Lower leg skin (tissue), 4 donors: ENCODE results near the gene SLC2A3. TPM values are rescaled to one million over a fixed set of nuclear protein-coding genes. Genes with fewer than 3 reads are reported as not detected.
"Not testable (repeated sequence)": the region's sequence is repeated elsewhere in the genome, so short reads cannot be mapped to it uniquely, and the experiment has no call there.

Experiments used
- DNase-seq, 2 donors: peaks; one replicate each; pipeline ENCODE4 v3.0.0-alpha.2; 2019; ENCODE audit warnings: low spot score in 2 of 2
- H3K4me3 ChIP-seq: fragments of 200-600 bp; sonication (generic); 2 replicates; pipeline ENCODE4 v1.5.1; 2017; ENCODE audit warnings: mild to moderate bottlenecking, low read depth; ENCODE audit not compliant: poor library complexity, severe bottlenecking
- POLR2A ChIP-seq, 2 donors: fragments of 450-650 bp; IDR thresholded peaks; one replicate each; pipeline ENCODE4 v1.6.1; 2016 to 2017; ENCODE audit warnings: antibody characterized with exemption in 2 of 2, mild to moderate bottlenecking in 1 of 2, moderate library complexity in 1 of 2
- WGBS, 2 donors: methylation state at CpG; one replicate each; pipeline ENCODE4 v1.1.5; 2018; 5-methylcytosine and 5-hydroxymethylcytosine counted together
- intact Hi-C: fragments of 100-400 bp; cut with DNase I; formaldehyde crosslinking; loops from one replicate; pipeline ENCODE4 v1.15.0; 2023; ENCODE audit warnings: low total_unique reads
- total RNA-seq, 4 donors: library from RNA; depleted of rRNA; stranded (reverse); fragments of >200 nt; gene quantifications; one replicate each; pipeline ENCODE4 v1.1.0, GENCODE V29; 2016
- TF ChIP-seq, protein P1 (sequence below), 3 donors: fragments of 450-650 bp; IDR thresholded peaks; one replicate each; pipeline ENCODE4 v1.5.1; 2016; ENCODE audit warnings: antibody characterized with exemption in 3 of 3, mild to moderate bottlenecking in 3 of 3, moderate library complexity in 2 of 3

Gene SLC2A3
- total RNA-seq, 4 donors from 2014 or later: 6.8 to 38.7 (median 11.3) TPM

DNA sequence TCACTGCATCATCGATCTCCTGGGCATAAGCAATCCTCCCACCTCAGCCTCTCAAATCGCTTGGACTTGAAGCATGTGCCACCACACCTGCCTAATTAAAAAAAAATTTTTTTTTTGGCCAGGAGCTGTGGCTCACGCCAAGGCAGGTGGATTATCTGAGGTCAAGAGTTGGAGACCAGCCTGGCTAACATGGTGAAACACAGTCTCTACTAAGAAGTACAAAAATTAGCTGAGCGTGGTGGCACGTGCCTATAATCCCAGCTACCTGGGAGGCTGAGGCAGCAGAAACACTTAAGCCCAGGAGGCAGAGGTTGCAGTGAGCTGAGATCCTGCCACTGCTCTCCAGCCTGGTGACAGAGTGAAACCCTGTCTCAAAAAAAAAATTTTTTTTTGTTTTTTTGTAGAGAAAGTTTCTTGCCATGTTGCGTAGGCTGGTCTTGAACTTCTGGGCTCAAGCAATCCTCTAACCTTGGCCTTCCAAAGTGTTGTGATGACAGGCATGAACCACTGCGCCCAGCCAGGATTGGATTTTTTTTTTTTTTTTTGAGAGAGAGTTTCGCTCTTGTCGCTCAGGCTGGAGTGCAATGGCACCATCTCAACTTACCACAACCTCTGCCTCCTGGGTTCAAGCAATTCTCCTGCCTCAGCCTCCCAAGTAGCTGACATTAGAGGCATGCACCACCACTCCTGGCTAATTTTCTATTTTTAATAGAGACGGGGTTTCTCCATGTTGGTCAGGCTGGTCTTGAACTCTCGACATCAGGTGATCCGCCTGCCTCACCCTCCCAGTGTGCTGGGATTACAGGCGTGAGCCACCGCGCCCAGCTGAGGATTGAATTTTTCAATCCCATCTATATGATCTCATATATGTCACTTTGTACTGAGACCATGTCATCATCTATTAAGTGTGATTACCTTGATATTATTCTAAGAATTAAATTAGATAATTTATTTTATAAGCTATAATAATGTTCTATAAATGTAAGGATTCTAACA lies 12.4 kb downstream of the SLC2A3 start:
- TF ChIP-seq, protein P1, sequence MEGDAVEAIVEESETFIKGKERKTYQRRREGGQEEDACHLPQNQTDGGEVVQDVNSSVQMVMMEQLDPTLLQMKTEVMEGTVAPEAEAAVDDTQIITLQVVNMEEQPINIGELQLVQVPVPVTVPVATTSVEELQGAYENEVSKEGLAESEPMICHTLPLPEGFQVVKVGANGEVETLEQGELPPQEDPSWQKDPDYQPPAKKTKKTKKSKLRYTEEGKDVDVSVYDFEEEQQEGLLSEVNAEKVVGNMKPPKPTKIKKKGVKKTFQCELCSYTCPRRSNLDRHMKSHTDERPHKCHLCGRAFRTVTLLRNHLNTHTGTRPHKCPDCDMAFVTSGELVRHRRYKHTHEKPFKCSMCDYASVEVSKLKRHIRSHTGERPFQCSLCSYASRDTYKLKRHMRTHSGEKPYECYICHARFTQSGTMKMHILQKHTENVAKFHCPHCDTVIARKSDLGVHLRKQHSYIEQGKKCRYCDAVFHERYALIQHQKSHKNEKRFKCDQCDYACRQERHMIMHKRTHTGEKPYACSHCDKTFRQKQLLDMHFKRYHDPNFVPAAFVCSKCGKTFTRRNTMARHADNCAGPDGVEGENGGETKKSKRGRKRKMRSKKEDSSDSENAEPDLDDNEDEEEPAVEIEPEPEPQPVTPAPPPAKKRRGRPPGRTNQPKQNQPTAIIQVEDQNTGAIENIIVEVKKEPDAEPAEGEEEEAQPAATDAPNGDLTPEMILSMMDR (IDR thresholded peaks at IDR 0.05): no peak
- no peak for TF ChIP-seq POLR2A (IDR thresholded peaks at IDR 0.05)
- WGBS, 2 donors: 95 to 96% methylated on average over 15 of the region's 15 CpGs
- intact Hi-C loops: no loop called here
- DNase-seq: no peak
- no peak overlapping the region for H3K4me3 ChIP-seq

DNA sequence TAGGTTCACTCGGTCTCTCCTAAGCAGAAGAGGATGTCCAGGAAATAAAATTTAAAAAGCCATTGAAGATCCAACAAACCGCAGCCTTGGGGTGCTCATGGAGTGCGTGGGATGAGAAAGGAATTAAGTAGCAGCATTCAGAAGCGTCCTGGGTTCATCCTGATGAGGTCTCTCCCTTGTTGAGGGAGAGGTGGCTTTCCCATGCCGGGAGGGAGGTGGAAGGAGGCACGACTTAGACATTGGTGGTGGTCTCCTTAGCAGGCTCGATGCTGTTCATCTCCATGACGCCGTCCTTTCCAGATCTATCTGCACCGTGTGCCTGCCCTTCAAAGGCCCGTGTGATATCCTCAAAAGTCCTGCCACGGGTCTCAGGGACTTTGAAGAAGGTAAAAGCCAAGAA lies 14.8 kb downstream of the SLC2A3 start:
- 87 to 88% methylated on average over 12 of the region's 12 CpGs for WGBS, 2 donors
- H3K4me3 ChIP-seq, intact Hi-C loops: not testable (repeated sequence)
- peak in 1 of 2 donors; percentile 57 for DNase-seq

DNA sequence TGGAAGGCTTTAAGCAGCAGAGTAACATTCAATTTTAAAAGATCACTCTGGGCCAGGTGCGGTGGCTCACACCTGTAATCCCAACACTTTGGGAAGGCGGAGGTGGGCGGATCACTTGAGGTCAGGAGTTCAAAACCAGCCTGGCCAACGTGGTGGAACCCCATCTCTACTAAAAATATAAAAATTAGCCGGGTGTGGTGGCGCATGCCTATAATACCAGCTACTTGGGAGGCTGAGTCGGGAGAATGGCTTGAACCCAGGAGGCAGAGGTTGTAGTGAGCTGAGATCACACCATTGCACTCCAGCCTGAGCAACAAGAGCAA lies 17.8 kb downstream of the SLC2A3 start:
- WGBS, 2 donors: 83 to 87% methylated on average over 7 of the region's 7 CpGs
- DNase-seq, intact Hi-C loops, H3K4me3 ChIP-seq: not testable (repeated sequence)

DNA sequence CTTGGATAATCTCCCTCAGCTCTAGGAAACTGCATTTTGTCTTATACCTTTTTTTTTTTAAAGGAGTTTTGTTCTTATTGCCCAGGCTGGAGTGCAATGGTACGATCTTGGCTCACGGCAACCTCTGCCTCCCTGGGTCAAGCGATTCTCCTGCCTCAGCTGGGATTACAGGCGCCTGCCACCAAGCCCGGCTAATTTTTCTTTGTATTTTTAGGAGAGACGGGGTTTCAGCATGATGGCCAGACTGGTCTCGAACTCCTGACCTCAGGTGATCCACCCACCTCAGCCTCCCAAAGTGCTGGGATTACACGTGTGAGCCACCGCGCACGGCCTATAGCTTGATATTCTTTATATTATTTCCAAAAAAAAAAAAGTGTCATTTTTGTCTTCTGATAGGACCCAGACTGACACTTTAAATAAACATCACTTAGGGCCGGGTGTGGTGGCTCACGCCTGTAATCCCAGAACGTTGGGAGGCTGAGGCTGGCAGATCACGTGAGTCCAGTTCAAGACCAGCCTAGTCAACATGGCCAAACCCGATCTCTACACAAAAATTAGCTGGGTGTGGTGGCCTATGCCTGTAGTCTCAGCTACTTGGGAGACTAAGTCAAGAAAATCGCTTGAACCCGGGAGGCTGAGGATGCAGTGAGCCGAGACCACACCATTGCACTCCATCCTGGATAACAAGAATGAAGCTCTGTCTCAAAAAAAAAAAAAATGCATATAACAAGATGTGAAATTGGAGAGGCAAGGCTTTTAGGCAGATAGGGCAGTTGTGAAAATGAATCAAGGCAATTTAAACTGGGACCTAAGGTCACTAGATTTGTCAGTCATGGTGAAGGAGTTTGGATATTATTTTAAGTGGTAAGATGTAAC lies 18.4 kb downstream of the SLC2A3 start:
- intact Hi-C loops: no loop called here
- H3K4me3 ChIP-seq: no peak overlapping the region
- peak in 1 of 2 donors; percentile 12 for DNase-seq
- TF ChIP-seq, protein P1 (IDR thresholded peaks at IDR 0.05): no peak
- TF ChIP-seq POLR2A (IDR thresholded peaks at IDR 0.05): no peak
- WGBS, 2 donors: 92 to 93% methylated on average over 19 of the region's 19 CpGs

DNA sequence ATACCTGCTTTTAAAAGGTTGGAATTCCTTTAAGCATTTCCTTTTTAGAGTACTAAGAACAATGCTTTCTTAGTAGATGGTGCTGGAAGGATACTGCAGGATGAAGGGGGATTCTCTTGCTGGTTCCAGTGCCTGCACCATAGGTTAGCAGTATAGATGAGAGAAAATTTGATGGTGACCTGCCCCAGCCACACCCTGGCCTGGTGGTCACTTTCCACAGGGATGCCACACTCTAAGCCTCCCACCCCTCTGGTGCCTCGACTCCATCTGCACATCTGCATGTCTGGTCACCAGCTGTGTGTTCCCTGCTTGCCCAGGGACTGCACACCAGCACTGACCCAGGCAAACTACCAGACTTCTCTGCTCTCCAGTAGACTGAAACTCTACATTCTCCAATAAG lies 19.1 kb downstream of the SLC2A3 start:
- 47 to 60% methylated on average over 1 of the region's 1 CpG for WGBS, 2 donors
- intact Hi-C loops: no loop called here
- DNase-seq: peak in 1 of 2 donors; percentile 48
- TF ChIP-seq, protein P1 (IDR thresholded peaks at IDR 0.05): no peak
- no peak for TF ChIP-seq POLR2A (IDR thresholded peaks at IDR 0.05)
- no peak overlapping the region for H3K4me3 ChIP-seq

DNA sequence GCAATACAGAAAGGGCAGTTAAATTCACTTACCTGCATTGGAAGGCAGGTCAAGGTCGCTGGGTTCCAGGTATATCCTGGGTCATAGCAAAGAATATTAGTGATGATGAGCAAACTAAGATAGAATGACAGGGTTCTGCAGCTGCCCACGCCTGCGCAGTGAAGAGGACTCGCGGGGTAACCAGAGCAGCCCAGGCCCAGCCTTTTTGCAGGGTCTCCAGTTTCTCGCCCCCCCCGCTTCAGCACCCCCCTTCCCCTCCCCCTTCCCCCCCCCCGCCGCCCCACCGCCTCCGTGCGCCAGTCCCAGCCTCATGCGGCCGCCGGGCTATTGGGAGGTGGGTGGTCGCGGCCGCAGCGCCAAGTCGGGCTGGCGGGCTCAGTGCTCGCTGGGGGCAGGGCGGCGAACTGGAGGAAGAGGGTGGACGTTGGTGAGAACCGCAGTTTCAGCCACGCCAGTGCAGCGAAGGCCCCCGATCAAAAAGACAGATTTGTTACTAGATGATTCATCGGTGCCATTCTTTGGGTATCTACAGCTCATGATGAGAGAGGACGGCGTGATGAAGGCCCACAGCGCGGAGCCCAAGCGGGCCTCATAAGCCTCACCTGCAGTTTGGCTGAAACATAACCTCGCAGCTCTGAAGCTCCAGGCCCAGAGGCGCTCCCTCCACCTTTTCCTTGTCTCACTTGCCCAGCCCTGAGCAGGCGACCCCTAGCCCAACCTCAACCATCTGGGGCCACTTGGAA lies 20.2 kb downstream of the SLC2A3 start:
- intact Hi-C loops: no loop called here
- H3K4me3 ChIP-seq: no peak overlapping the region
- DNase-seq: peak in 1 of 2 donors; percentile 79
- TF ChIP-seq, protein P1 (IDR thresholded peaks at IDR 0.05): no peak
- no peak for TF ChIP-seq POLR2A (IDR thresholded peaks at IDR 0.05)
- 34 to 43% methylated on average over 32 to 38 of the region's 38 CpGs for WGBS, 2 donors

DNA sequence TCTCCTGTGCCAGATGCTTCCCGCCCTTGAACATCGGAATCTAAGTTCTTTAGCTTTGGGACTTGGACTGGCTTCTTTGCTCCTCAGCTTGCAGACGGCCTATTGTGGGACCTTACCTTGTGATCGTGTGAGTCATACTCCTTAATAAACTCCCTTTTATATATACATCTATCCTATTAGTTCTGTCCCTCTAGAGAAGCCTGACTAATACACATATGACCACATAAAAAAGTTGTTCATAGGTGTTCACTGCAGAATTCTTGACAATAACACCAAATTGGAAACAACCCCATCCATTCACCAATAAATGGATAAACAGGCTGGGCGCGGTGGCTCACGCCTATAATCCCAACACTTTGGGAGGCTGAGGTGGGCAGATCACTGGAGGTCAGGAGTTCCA lies 25.9 kb downstream of the SLC2A3 start:
- H3K4me3 ChIP-seq, intact Hi-C loops: not testable (repeated sequence)
- 65 to 78% methylated on average over 7 of the region's 7 CpGs for WGBS, 2 donors
- peak in 1 of 2 donors; percentile 75 for DNase-seq
